SK-N-MC (cell line): ENCODE results near the gene ODF4.
A peak's percentile ranks its signal among the peaks of the same experiment; 100 is the strongest.

Experiments used
- DNase-seq: peaks from one replicate; pipeline ENCODE4 v3.0.0-alpha.2; 2011; ENCODE audit warnings: low read depth, low spot score
- H3K27ac ChIP-seq: fragments of 200-600 bp; sonication (generic); 2 replicates; pipeline ENCODE4 v1.5.1; 2016; ENCODE audit warnings: mixed run types
- H3K36me3 ChIP-seq: fragments of 200-600 bp; sonication (generic); 2 replicates; pipeline ENCODE4 v1.6.1; 2017; ENCODE audit warnings: antibody characterized with exemption, low read length, mixed read lengths; ENCODE audit not compliant: insufficient read depth
- H3K4me3 ChIP-seq: fragments of 200-600 bp; sonication (generic); 2 replicates; pipeline ENCODE4 v1.5.1; 2016
- H3K9ac ChIP-seq: fragments of 200-600 bp; sonication (generic); 2 replicates; pipeline ENCODE4 v1.8.0; 2017; ENCODE audit warnings: mixed run types, mixed read lengths; ENCODE audit not compliant: insufficient read length
- H3K9me3 ChIP-seq: fragments of 200-600 bp; sonication (generic); 2 replicates; pipeline ENCODE4 v1.6.1; 2017; ENCODE audit warnings: low read depth, mild to moderate bottlenecking, antibody characterized with exemption, low read length, moderate library complexity, mixed read lengths
- EZH2 ChIP-seq: fragments of 200-600 bp; sonication (generic); IDR thresholded peaks from one replicate; pipeline ENCODE4 v1.6.1; 2017; ENCODE audit warnings: antibody characterized with exemption
- FOXP2 ChIP-seq: optimal IDR thresholded peaks from 2 replicates; pipeline ENCODE3; 2011; ENCODE audit warnings: mild to moderate bottlenecking, moderate library complexity; ENCODE audit not compliant: insufficient read depth; ENCODE audit errors: extremely low read length, control extremely low read depth
- POLR2AphosphoS5 ChIP-seq: IDR thresholded peaks from 2 replicates; pipeline ENCODE4 v1.6.1; 2012; ENCODE audit warnings: mild to moderate bottlenecking, low read depth, low read length, borderline replicate concordance

ODF4 gene

GRCh38 chr17:8311131-8311790 is 28.4 kb upstream of the ODF4 start:
- no peak for DNase-seq
- TF ChIP-seq EZH2, result no peak
- TF ChIP-seq FOXP2, result no peak
- no peak for TF ChIP-seq POLR2AphosphoS5

DNA sequence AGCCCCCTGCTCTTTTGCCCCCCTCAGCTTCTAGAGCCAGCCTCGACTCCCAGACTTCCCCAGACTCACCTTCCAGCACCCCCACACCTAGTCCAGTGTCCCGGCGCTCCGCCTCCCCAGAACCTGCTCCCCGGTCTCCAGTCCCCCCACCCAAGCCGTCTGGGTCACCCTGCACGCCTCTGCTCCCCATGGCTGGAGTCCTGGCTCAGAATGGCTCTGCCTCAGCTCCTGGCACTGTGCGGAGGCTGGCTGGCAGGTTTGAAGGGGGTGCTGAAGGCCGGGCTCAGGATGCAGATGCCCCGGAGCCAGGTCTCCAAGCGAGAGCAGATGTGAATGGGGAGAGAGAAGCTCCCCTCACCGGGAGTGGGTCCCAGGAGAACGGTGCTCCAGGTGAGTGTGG is 27.4 kb upstream of the ODF4 start:
- no peak for DNase-seq
- H3K9ac ChIP-seq, result no peak overlapping the region
- TF ChIP-seq EZH2 (no peak), POLR2AphosphoS5 (no peak), FOXP2 (no peak)
- no peaks in the 10 kb centered on the region for H3K36me3 ChIP-seq
- no peak overlapping the region for H3K27ac ChIP-seq
- H3K9me3 ChIP-seq, result no peaks in the 10 kb centered on the region
- H3K4me3 ChIP-seq, result no peak overlapping the region

More at GRCh38 chr17:8311131-8311790, 28.4 kb upstream of the ODF4 start:
- H3K9ac ChIP-seq, result no peak overlapping the region
- H3K9me3 ChIP-seq, result no peaks in the 10 kb centered on the region
- H3K27ac ChIP-seq, result no peak overlapping the region
- H3K36me3 ChIP-seq, result no peaks in the 10 kb centered on the region
- H3K4me3 ChIP-seq, result no peak overlapping the region

GRCh38 chr17:8312726-8313600 is 26.7 kb upstream of the ODF4 start:
- no peak overlapping the region for H3K4me3 ChIP-seq
- TF ChIP-seq EZH2 (peak; percentile 69), FOXP2 (no peak)
- no peak for DNase-seq
- H3K9ac ChIP-seq, result no peak overlapping the region
- no peaks in the 10 kb centered on the region for H3K36me3 ChIP-seq
- no peaks in the 10 kb centered on the region for H3K9me3 ChIP-seq
- no peak overlapping the region for H3K27ac ChIP-seq

- no peak overlapping the region for H3K9ac ChIP-seq
- H3K4me3 ChIP-seq, result no peak overlapping the region
- TF ChIP-seq POLR2AphosphoS5 (no peak), EZH2 (no peak), FOXP2 (no peak)
- DNase-seq, result no peak
- no peak overlapping the region for H3K27ac ChIP-seq
- H3K36me3 ChIP-seq, result no peaks in the 10 kb centered on the region
- H3K9me3 ChIP-seq, result no peaks in the 10 kb centered on the region
Observed at GRCh38 chr17:8314797-8315763, 24.6 kb upstream of the ODF4 start.

DNA sequence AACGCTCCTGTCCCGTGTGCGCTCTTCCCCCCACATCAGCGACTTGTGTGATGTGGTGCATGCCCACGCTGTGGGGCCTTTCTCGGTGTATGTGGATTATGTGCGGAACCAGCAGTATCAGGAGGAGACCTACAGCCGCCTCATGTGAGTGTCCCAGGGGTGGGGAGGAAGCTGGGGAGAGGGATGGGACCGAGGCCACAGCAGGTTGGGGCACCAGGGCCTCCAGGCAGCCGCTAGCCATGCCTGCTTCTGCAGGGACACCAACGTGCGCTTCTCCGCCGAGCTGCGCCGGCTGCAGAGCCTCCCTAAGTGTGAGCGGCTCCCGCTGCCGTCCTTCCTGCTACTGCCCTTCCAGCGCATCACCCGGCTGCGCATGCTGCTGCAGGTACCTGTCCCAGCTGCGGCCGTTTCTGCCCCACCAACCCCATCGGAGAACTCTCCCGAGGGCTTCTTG is 23.8 kb upstream of the ODF4 start:
- Histone ChIP-seq H3K9me3 (no peaks in the 10 kb centered on the region), H3K36me3 (no peaks in the 10 kb centered on the region), H3K9ac (no peak overlapping the region), H3K27ac (no peak overlapping the region), H3K4me3 (no peak overlapping the region)
- TF ChIP-seq POLR2AphosphoS5 (no peak), EZH2 (peak; percentile 48), FOXP2 (no peak)
- DNase-seq, result no peak

DNA sequence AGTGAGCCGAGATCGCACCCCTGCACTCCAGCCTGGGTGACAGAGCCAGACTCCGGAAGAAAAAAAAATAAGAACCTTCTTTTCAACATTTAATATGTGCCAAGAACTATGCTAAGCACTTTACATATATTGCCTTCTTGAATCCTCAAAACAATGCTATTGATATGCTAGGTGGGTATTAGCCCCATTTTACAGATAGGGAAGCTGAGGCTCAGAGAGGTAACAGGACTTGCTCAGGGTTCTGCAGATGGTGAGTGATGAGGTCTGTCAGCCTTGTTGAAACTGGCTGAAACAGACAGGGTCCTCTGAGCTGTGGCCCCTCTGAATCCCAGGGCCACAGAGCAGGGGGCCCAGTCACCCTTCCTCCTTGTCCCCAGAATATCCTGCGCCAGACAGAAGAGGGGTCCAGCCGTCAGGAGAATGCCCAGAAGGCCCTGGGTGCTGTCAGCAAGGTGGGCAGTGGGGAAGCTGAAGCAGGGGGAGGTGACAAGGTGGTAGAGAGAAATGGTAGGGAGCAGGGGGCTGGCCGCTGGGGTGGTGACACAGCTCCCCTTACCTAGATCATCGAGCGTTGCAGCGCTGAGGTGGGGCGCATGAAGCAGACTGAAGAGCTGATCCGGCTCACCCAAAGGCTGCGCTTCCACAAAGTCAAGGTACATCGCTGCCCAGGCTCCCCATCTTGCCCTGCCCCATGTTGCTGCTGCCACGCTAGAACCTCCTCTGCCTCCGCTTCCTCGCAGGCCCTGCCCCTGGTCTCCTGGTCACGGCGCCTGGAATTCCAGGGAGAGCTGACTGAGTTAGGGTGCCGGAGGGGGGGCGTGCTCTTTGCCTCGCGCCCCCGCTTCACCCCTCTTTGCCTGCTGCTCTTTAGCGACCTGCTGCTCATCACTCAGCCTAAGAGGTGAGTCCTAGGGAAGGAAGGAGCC is 21.4 kb upstream of the ODF4 start:
- no peak for TF ChIP-seq POLR2AphosphoS5
- TF ChIP-seq FOXP2, result no peak
- TF ChIP-seq EZH2, result no peak

GRCh38 chr17:8320262-8320661 is 19.4 kb upstream of the ODF4 start:
- TF ChIP-seq EZH2, result no peak
- no peak for TF ChIP-seq POLR2AphosphoS5
- no peak for TF ChIP-seq FOXP2
- Histone ChIP-seq H3K36me3 (no peaks in the 10 kb centered on the region), H3K9ac (no peak overlapping the region), H3K27ac (no peak overlapping the region), H3K4me3 (no peak overlapping the region), H3K9me3 (no peaks in the 10 kb centered on the region)
- DNase-seq, result no peak

More for the DNA sequence above, 21.4 kb upstream of the ODF4 start:
- no peak overlapping the region for H3K4me3 ChIP-seq
- H3K9ac ChIP-seq, result no peak overlapping the region
- no peak overlapping the region for H3K27ac ChIP-seq
- no peaks in the 10 kb centered on the region for H3K9me3 ChIP-seq
- DNase-seq, result no peak
- H3K36me3 ChIP-seq, result no peaks in the 10 kb centered on the region
